KMS-11 (cell line): Measurements from ENCODE around the gene PLA2G3.
"Not testable (repeated sequence)": the region's sequence is repeated elsewhere in the genome, so short reads cannot be mapped to it uniquely, and the experiment has no call there.

Experiments
- H2AFZ ChIP-seq: fragments of 200-600 bp; sonication (generic); 2 replicates; pipeline ENCODE4 v1.6.1; 2016; ENCODE audit warnings: antibody characterized with exemption, mixed run types, low read depth
- H3K27ac ChIP-seq: fragments of 200-600 bp; sonication (generic); 2 replicates; pipeline ENCODE4 v1.6.1; 2016; ENCODE audit warnings: mild to moderate bottlenecking, mixed run types
- H3K27me3 ChIP-seq: fragments of 200-600 bp; sonication (generic); 2 replicates; pipeline ENCODE4 v1.6.1; 2017; ENCODE audit warnings: mild to moderate bottlenecking, low read depth, mixed run types, moderate library complexity; ENCODE audit not compliant: insufficient read depth
- H3K36me3 ChIP-seq: fragments of 200-600 bp; sonication (generic); 2 replicates; pipeline ENCODE4 v1.6.1; 2017; ENCODE audit warnings: mild to moderate bottlenecking, mixed run types; ENCODE audit not compliant: insufficient read depth
- H3K4me1 ChIP-seq: fragments of 200-600 bp; sonication (generic); 2 replicates; pipeline ENCODE4 v1.6.1; 2016; ENCODE audit warnings: mild to moderate bottlenecking, low read depth, mixed run types; ENCODE audit not compliant: poor library complexity, severe bottlenecking
- H3K4me2 ChIP-seq: fragments of 200-600 bp; sonication (generic); 2 replicates; pipeline ENCODE4 v1.7.0; 2016; ENCODE audit warnings: mild to moderate bottlenecking, mixed run types
- H3K4me3 ChIP-seq: fragments of 200-600 bp; sonication (generic); IDR thresholded peaks from 2 replicates; pipeline ENCODE4 v1.6.1; 2017; ENCODE audit warnings: low read depth, low read length, mixed read lengths; ENCODE audit not compliant: insufficient read depth
- H3K79me2 ChIP-seq: fragments of 200-600 bp; sonication (generic); 2 replicates; pipeline ENCODE4 v1.6.1; 2016; ENCODE audit warnings: low read depth, mixed run types; ENCODE audit not compliant: insufficient read depth
- H3K9ac ChIP-seq: fragments of 200-600 bp; sonication (generic); 2 replicates; pipeline ENCODE4 v1.6.1; 2016; ENCODE audit warnings: mild to moderate bottlenecking, mixed run types
- H4K20me1 ChIP-seq: fragments of 200-600 bp; sonication (generic); 2 replicates; pipeline ENCODE4 v1.6.1; 2016; ENCODE audit warnings: mild to moderate bottlenecking, mixed run types; ENCODE audit not compliant: insufficient read depth
- TF ChIP-seq, protein P1 (sequence below): fragments of 200-600 bp; sonication (generic); conservative IDR thresholded peaks from 2 replicates; pipeline ENCODE4 v1.6.1; 2017; ENCODE audit warnings: low read depth, mild to moderate bottlenecking, antibody characterized with exemption, low read length, moderate library complexity, mixed read lengths

PLA2G3 gene

GRCh38 chr22:31173386-31174145 lies 33.3 kb upstream of the PLA2G3 start:
- H3K79me2 ChIP-seq = peaks cover 14% of the 10 kb centered on the region; the same call in 1 of the 2 replicates
- H3K27me3 ChIP-seq = no peaks in the 10 kb centered on the region
- TF ChIP-seq, protein P1, sequence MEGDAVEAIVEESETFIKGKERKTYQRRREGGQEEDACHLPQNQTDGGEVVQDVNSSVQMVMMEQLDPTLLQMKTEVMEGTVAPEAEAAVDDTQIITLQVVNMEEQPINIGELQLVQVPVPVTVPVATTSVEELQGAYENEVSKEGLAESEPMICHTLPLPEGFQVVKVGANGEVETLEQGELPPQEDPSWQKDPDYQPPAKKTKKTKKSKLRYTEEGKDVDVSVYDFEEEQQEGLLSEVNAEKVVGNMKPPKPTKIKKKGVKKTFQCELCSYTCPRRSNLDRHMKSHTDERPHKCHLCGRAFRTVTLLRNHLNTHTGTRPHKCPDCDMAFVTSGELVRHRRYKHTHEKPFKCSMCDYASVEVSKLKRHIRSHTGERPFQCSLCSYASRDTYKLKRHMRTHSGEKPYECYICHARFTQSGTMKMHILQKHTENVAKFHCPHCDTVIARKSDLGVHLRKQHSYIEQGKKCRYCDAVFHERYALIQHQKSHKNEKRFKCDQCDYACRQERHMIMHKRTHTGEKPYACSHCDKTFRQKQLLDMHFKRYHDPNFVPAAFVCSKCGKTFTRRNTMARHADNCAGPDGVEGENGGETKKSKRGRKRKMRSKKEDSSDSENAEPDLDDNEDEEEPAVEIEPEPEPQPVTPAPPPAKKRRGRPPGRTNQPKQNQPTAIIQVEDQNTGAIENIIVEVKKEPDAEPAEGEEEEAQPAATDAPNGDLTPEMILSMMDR = no peak
- H3K27ac ChIP-seq = no peak overlapping the region
- H3K9ac ChIP-seq = no peak overlapping the region
- no peak overlapping the region for H3K4me3 ChIP-seq
- no peak overlapping the region for H3K4me2 ChIP-seq
- H2AFZ ChIP-seq = no peak overlapping the region
- no peaks in the 10 kb centered on the region for H4K20me1 ChIP-seq
- H3K4me1 ChIP-seq = peaks cover 21% of the 10 kb centered on the region
- no peaks in the 10 kb centered on the region for H3K36me3 ChIP-seq

- H3K36me3 ChIP-seq, H4K20me1 ChIP-seq, H3K9ac ChIP-seq, H3K27ac ChIP-seq, H2AFZ ChIP-seq, H3K4me3 ChIP-seq, H3K4me2 ChIP-seq, H3K27me3 ChIP-seq: not testable (repeated sequence)
- peaks cover 14% of the 10 kb centered on the region; the same call in 1 of the 2 replicates for H3K79me2 ChIP-seq
- peaks cover 21% of the 10 kb centered on the region for H3K4me1 ChIP-seq
Observed at GRCh38 chr22:31171734-31172133, 31.4 kb upstream of the PLA2G3 start.

- Histone ChIP-seq H4K20me1 (no peaks in the 10 kb centered on the region), H3K4me1 (peaks cover 21% of the 10 kb centered on the region)
Observed at GRCh38 chr22:31170971-31171370, 30.7 kb upstream of the PLA2G3 start.

DNA sequence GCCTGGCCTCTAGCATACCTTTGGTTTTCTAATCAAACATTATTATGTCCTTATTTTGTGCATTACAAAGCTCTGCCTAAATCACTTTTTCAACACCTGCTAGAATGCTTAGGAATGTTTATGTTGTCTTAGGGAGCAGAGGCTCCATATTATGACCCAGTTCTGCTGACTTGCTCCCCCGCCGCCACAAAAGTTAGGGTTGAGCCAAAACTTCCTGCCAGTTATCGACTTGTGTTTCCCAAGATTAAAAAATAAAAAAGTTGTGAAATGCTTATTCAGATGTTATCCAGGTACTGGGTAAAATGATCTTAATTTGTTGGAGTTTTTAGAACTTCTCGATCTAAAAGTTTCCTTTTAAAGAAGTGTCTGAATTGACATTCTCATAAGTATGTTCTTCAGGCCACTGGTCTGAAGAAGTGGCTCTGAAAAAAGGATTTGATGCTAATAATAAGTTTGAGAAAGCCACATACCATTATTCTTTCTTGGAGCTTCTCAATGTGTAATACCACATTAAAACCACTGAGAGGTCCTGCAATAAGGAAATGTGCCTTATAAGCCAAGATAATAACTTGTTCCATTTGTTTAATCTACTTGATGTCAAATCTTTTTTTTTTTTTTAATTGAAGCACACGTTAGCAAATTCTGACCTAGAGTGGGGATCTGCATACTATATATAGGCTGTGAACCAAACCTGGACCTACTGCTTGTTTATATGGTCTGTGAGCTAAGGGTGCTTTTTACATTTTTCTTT lies 21.9 kb upstream of the PLA2G3 start:
- H2AFZ ChIP-seq = no peak overlapping the region
- H3K4me2 ChIP-seq = no peak overlapping the region
- no peaks in the 10 kb centered on the region for H4K20me1 ChIP-seq
- no peak overlapping the region for H3K27ac ChIP-seq
- H3K79me2 ChIP-seq = peaks cover 20% of the 10 kb centered on the region; the same call in 1 of the 2 replicates
- H3K9ac ChIP-seq = no peak overlapping the region
- no peak overlapping the region for H3K4me3 ChIP-seq
- TF ChIP-seq, protein P1 = no peak
- no peaks in the 10 kb centered on the region for H3K36me3 ChIP-seq
- H3K27me3 ChIP-seq = no peaks in the 10 kb centered on the region; the same call in 1 of the 2 replicates
- peaks cover 14% of the 10 kb centered on the region for H3K4me1 ChIP-seq

More at GRCh38 chr22:31170971-31171370, 30.7 kb upstream of the PLA2G3 start:
- Histone ChIP-seq H3K4me3 (no peak overlapping the region), H3K27ac (no peak overlapping the region), H3K4me2 (no peak overlapping the region), H2AFZ (no peak overlapping the region), H3K36me3 (no peaks in the 10 kb centered on the region), H3K9ac (no peak overlapping the region), H3K27me3 (no peaks in the 10 kb centered on the region), H3K79me2 (peaks cover 13% of the 10 kb centered on the region; the same call in 1 of the 2 replicates)
- TF ChIP-seq, protein P1 = no peak
